Measurements from ENCODE around the gene PF4V1.

GRCh38 chr4:73856518-73856917 lies 3.4 kb downstream of the PF4V1 start:
- TF ChIP-seq, protein P1, sequence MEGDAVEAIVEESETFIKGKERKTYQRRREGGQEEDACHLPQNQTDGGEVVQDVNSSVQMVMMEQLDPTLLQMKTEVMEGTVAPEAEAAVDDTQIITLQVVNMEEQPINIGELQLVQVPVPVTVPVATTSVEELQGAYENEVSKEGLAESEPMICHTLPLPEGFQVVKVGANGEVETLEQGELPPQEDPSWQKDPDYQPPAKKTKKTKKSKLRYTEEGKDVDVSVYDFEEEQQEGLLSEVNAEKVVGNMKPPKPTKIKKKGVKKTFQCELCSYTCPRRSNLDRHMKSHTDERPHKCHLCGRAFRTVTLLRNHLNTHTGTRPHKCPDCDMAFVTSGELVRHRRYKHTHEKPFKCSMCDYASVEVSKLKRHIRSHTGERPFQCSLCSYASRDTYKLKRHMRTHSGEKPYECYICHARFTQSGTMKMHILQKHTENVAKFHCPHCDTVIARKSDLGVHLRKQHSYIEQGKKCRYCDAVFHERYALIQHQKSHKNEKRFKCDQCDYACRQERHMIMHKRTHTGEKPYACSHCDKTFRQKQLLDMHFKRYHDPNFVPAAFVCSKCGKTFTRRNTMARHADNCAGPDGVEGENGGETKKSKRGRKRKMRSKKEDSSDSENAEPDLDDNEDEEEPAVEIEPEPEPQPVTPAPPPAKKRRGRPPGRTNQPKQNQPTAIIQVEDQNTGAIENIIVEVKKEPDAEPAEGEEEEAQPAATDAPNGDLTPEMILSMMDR (IDR thresholded peaks at IDR 0.05), result no peak
- no peak for TF ChIP-seq POLR2A (IDR thresholded peaks at IDR 0.05)

Measured in adrenal gland (tissue), 5 donors.